Smooth muscle cell (in vitro differentiated cells): ENCODE results near the gene FAM83C. TPM values are rescaled to one million over a fixed set of nuclear protein-coding genes. Genes with fewer than 3 reads are reported as not detected.

ENCODE experiments used
- DNase-seq: peaks from one replicate; lab custom pipeline; 2025; ENCODE audit not compliant: unreplicated experiment; lab: John Stamatoyannopoulos, UW
- H2AFZ ChIP-seq: fragments of 200-600 bp; sonication (generic); 2 replicates; pipeline ENCODE4 v1.6.0; 2016; ENCODE audit warnings: antibody characterized with exemption, low read depth, mild to moderate bottlenecking
- H3F3A ChIP-seq: fragments of 200-600 bp; sonication (generic); 2 replicates; pipeline ENCODE4 v1.6.0; 2017; ENCODE audit warnings: antibody characterized with exemption, low read depth
- H3K27ac ChIP-seq: fragments of 200-600 bp; sonication (generic); 2 replicates; pipeline ENCODE4 v1.5.1; 2016; ENCODE audit warnings: low read depth, mild to moderate bottlenecking
- H3K27me3 ChIP-seq: fragments of 200-600 bp; sonication (generic); 2 replicates; pipeline ENCODE4 v1.6.1; 2016; ENCODE audit warnings: low read depth, mild to moderate bottlenecking
- H3K36me3 ChIP-seq: fragments of 200-600 bp; sonication (generic); 2 replicates; pipeline ENCODE4 v1.5.1; 2016; ENCODE audit warnings: low read depth
- H3K4me1 ChIP-seq: fragments of 200-600 bp; sonication (generic); 2 replicates; pipeline ENCODE4 v1.5.1; 2016; ENCODE audit warnings: low read depth
- H3K4me2 ChIP-seq: fragments of 200-600 bp; sonication (generic); 2 replicates; pipeline ENCODE4 v1.6.0; 2016; ENCODE audit warnings: mild to moderate bottlenecking
- H3K4me3 ChIP-seq: fragments of 200-600 bp; sonication (generic); 2 replicates; pipeline ENCODE4 v1.5.1; 2016; ENCODE audit warnings: mild to moderate bottlenecking
- H3K79me2 ChIP-seq: fragments of 200-600 bp; sonication (generic); 2 replicates; pipeline ENCODE4 v1.6.0; 2016; ENCODE audit warnings: low read depth, mild to moderate bottlenecking
- H3K9ac ChIP-seq: fragments of 200-600 bp; sonication (generic); 2 replicates; pipeline ENCODE4 v1.6.0; 2016; ENCODE audit warnings: low read depth
- H3K9me3 ChIP-seq: fragments of 200-600 bp; sonication (generic); replicated peaks from 2 replicates; pipeline ENCODE4 v1.5.1; 2016; ENCODE audit warnings: low read depth
- H4K20me1 ChIP-seq: fragments of 200-600 bp; sonication (generic); 2 replicates; pipeline ENCODE4 v1.6.0; 2016; ENCODE audit warnings: low read depth
- CTCF ChIP-seq: fragments of 200-600 bp; sonication (generic); IDR thresholded peaks from 2 replicates; pipeline ENCODE4 v1.5.1; 2017; ENCODE audit warnings: borderline replicate concordance, mild to moderate bottlenecking, antibody characterized with exemption; ENCODE audit not compliant: insufficient read depth, poor library complexity, severe bottlenecking
- WGBS: methylation state at CpG from one replicate; pipeline ENCODE4 v1.1.7; 2016; ENCODE audit warnings: low lambda C conversion rate; 5-methylcytosine and 5-hydroxymethylcytosine counted together
- polyA plus RNA-seq: library from polyadenylated mRNA; unstranded; fragments of >200 nt; fragmentation: Nextera tagmentation; extraction: Ambion mirVana; gene quantifications from 2 replicates; pipeline ENCODE4 v1.2.1, GENCODE V29; 2016
- total RNA-seq: library from RNA; depleted of rRNA; stranded (reverse); fragments of >200 nt; gene quantifications from 2 replicates; pipeline ENCODE4 v1.2.3, GENCODE V29; 2014

The FAM83C gene
- total and polyA plus RNA-seq, 2 experiments from 2014 or later: 0.49 TPM; not detected in 1

- H3K9me3 ChIP-seq: no peaks in the 10 kb centered on the region
- H3K79me2 ChIP-seq: peaks cover 41% of the 10 kb centered on the region
- H3F3A ChIP-seq: peaks cover 25% of the 10 kb centered on the region
- no peak overlapping the region for H2AFZ ChIP-seq
- no peak overlapping the region for H3K27ac ChIP-seq
- peaks cover 13% of the 10 kb centered on the region for H4K20me1 ChIP-seq
- H3K4me3 ChIP-seq: no peak overlapping the region
- no peak for TF ChIP-seq CTCF
- no peak for DNase-seq
- H3K4me2 ChIP-seq: no peak overlapping the region
- no peak overlapping the region for H3K9ac ChIP-seq
- H3K36me3 ChIP-seq: no peaks in the 10 kb centered on the region
- 97% methylated on average over 10 of the region's 10 CpGs for WGBS
- no peaks in the 10 kb centered on the region for H3K27me3 ChIP-seq
- peaks cover 8% of the 10 kb centered on the region for H3K4me1 ChIP-seq
These were observed 10.6 kb downstream of the FAM83C start for GRCh38 chr20:35281506-35282101.

- H3K36me3 ChIP-seq: no peaks in the 10 kb centered on the region
- no peak for DNase-seq
- no peak overlapping the region for H3K4me2 ChIP-seq
- H3F3A ChIP-seq: peaks cover 25% of the 10 kb centered on the region
- no peak for TF ChIP-seq CTCF
- no peak overlapping the region for H3K4me3 ChIP-seq
- no peak overlapping the region for H3K9ac ChIP-seq
- no peaks in the 10 kb centered on the region for H3K9me3 ChIP-seq
- H3K27ac ChIP-seq: peak overlapping the region; percentile 26
- H3K27me3 ChIP-seq: no peaks in the 10 kb centered on the region
- H4K20me1 ChIP-seq: peaks cover 13% of the 10 kb centered on the region
- no peak overlapping the region for H2AFZ ChIP-seq
- 96% methylated on average over 6 of the region's 6 CpGs for WGBS
- H3K4me1 ChIP-seq: peaks cover 8% of the 10 kb centered on the region
- peaks cover 46% of the 10 kb centered on the region for H3K79me2 ChIP-seq
These were observed 11.7 kb downstream of the FAM83C start for GRCh38 chr20:35280523-35280922.

GRCh38 chr20:35279533-35280174 lies 12.6 kb downstream of the FAM83C start:
- Histone ChIP-seq H3K9me3 (no peaks in the 10 kb centered on the region), H3K27me3 (no peaks in the 10 kb centered on the region), H4K20me1 (peaks cover 13% of the 10 kb centered on the region), H3K79me2 (peaks cover 46% of the 10 kb centered on the region), H3K27ac (peak overlapping the region; percentile 26), H2AFZ (no peak overlapping the region), H3K9ac (no peak overlapping the region), H3K4me3 (no peak overlapping the region), H3K4me2 (no peak overlapping the region), H3K36me3 (no peaks in the 10 kb centered on the region), H3F3A (peaks cover 25% of the 10 kb centered on the region), H3K4me1 (peaks cover 8% of the 10 kb centered on the region)
- no peak for DNase-seq
- 98% methylated on average over 7 of the region's 7 CpGs for WGBS
- no peak for TF ChIP-seq CTCF

- peaks cover 43% of the 10 kb centered on the region for H3K79me2 ChIP-seq
- H2AFZ ChIP-seq: no peak overlapping the region
- no peak overlapping the region for H3K4me3 ChIP-seq
- 95% methylated on average over 5 of the region's 5 CpGs for WGBS
- H3K4me2 ChIP-seq: no peak overlapping the region
- TF ChIP-seq CTCF: no peak
- peaks cover 8% of the 10 kb centered on the region for H3K4me1 ChIP-seq
- peaks cover 25% of the 10 kb centered on the region for H3F3A ChIP-seq
- peaks cover 19% of the 10 kb centered on the region for H4K20me1 ChIP-seq
- peak overlapping the region; percentile 89 for H3K27ac ChIP-seq
- H3K27me3 ChIP-seq: no peaks in the 10 kb centered on the region
- DNase-seq: no peak
- no peaks in the 10 kb centered on the region for H3K36me3 ChIP-seq
- H3K9me3 ChIP-seq: no peaks in the 10 kb centered on the region
- no peak overlapping the region for H3K9ac ChIP-seq
These were observed 13.2 kb downstream of the FAM83C start for GRCh38 chr20:35279040-35279439.
